Panc1 (cell line): Measurements from ENCODE around the gene SERHL2.

Experiments used
- CTCF ChIP-seq: fragments of 450-650 bp; IDR thresholded peaks from 2 replicates; pipeline ENCODE4 v1.5.1; 2017; ENCODE audit warnings: mild to moderate bottlenecking
- POLR2AphosphoS5 ChIP-seq: IDR thresholded peaks from 2 replicates; pipeline ENCODE4 v1.6.1; 2012; ENCODE audit warnings: mild to moderate bottlenecking, low read depth, low read length, moderate library complexity
- REST ChIP-seq, 2 experiments: IDR thresholded peaks; 2 replicates each; pipeline ENCODE4 v1.6.1; 2011 to 2012; ENCODE audit warnings: low read depth in 2 of 2, control low read depth in 1 of 2, low read length in 1 of 2, mild to moderate bottlenecking in 1 of 2, moderate library complexity in 1 of 2; ENCODE audit not compliant: insufficient read depth in 1 of 2

- TF ChIP-seq CTCF: no peak
- TF ChIP-seq REST (IDR thresholded peaks at IDR 0.05; ENCODE audit: insufficient read depth in 1 of 2, low read depth in 2 of 2, low read length in 1 of 2): no peak
- TF ChIP-seq POLR2AphosphoS5: no peak
Observed at GRCh38 chr22:42586381-42586780, 32.6 kb downstream of the SERHL2 start.
